Osteoblast (primary cell): Measurements from ENCODE around the gene SIGLEC11. TPM values are rescaled to one million over a fixed set of nuclear protein-coding genes. Genes with fewer than 3 reads are reported as not detected.

Source experiments
- DNase-seq: peaks from one replicate; pipeline ENCODE4 v3.0.0; 2011; ENCODE audit warnings: low spot score, mixed read lengths; ENCODE audit not compliant: insufficient read length; ENCODE audit errors: missing footprints
- H2AFZ ChIP-seq: 2 replicates; pipeline ENCODE4 v1.6.0; 2011; ENCODE audit warnings: mild to moderate bottlenecking, low read length
- H3K27ac ChIP-seq: 2 replicates; pipeline ENCODE4 v1.5.1; 2011; ENCODE audit warnings: mild to moderate bottlenecking, low read depth, low read length, moderate library complexity
- H3K27me3 ChIP-seq: 2 replicates; pipeline ENCODE4 v1.6.0; 2012; ENCODE audit warnings: mild to moderate bottlenecking, control low read depth, inconsistent platforms, low read length, moderate library complexity; ENCODE audit not compliant: insufficient read depth
- H3K36me3 ChIP-seq: 2 replicates; pipeline ENCODE4 v1.5.1; 2011; ENCODE audit warnings: mild to moderate bottlenecking, low read length, control low read depth, moderate library complexity; ENCODE audit not compliant: insufficient read depth
- H3K4me1 ChIP-seq: 2 replicates; pipeline ENCODE4 v1.5.1; 2011; ENCODE audit warnings: mild to moderate bottlenecking, low read length, control low read depth, moderate library complexity; ENCODE audit not compliant: insufficient read depth
- H3K4me2 ChIP-seq: 2 replicates; pipeline ENCODE4 v1.6.0; 2011; ENCODE audit warnings: mild to moderate bottlenecking, low read length; ENCODE audit not compliant: insufficient read depth
- H3K4me3 ChIP-seq: fragments of 200-600 bp; sonication (generic); 3 replicates; pipeline ENCODE4 v1.5.1; 2012; ENCODE audit warnings: mild to moderate bottlenecking, low read length, inconsistent platforms; ENCODE audit not compliant: insufficient read depth
- H3K79me2 ChIP-seq: 2 replicates; pipeline ENCODE4 v1.6.0; 2012; ENCODE audit warnings: mild to moderate bottlenecking, low read length, control low read depth, inconsistent platforms; ENCODE audit not compliant: insufficient read depth
- H3K9me3 ChIP-seq: 2 replicates; pipeline ENCODE4 v1.5.1; 2011; ENCODE audit warnings: low read depth, low read length, control low read depth
- H4K20me1 ChIP-seq: 2 replicates; pipeline ENCODE4 v1.6.0; 2012; ENCODE audit warnings: mild to moderate bottlenecking, low read length, control low read depth; ENCODE audit not compliant: insufficient read depth
- total RNA-seq: library from RNA; depleted of rRNA; stranded (reverse); fragments of >200 nt; gene quantifications from 2 replicates; pipeline ENCODE4 v1.2.3, GENCODE V29; 2012
- TF ChIP-seq, protein P1 (sequence below): IDR thresholded peaks from 2 replicates; pipeline ENCODE4 v1.5.1; 2011; ENCODE audit warnings: mild to moderate bottlenecking, low read depth, low read length, moderate library complexity; ENCODE audit errors: extremely low read depth

Gene SIGLEC11
- total RNA-seq, 1 donor = under 0.01 TPM

DNA sequence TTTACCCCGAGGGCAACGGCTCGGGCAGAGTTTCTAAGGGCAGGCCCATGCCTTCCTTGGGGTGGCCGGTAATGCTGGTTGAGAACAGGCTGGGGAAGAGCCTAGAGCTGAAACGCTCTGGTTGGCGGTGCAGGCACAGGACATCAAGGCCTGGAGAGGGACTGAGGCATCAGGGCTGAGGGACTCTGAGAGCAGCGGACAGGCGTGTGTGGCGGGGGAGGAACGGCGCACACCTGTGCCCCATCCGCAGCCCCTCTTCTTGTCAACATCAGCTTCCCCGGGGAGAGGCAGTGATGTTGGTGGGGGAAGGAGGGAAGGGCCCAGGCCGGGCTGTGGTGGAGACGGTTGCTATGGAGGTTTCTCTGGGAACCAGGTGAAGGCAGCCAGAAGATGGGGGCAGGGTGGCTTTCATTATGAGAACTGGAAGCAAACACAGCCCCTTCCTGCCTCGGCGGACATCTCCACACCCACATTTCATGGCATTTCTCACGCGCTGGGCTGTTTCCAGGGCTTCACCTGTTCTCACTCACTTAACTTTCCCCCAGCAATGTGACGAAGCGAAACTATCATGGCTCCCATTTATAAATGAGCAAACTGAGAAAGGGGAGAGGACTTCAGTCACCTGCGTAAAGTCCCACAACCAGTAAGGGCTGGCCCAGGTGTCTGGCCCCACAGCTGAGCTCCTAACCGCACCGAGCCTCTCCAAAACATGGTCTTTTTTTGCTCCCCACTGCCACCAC lies 40.2 kb downstream of the SIGLEC11 start:
- Histone ChIP-seq H4K20me1 (peaks cover 63% of the 10 kb centered on the region), H3K79me2 (peaks cover 90% of the 10 kb centered on the region), H2AFZ (no peak overlapping the region), H3K36me3 (peaks cover 42% of the 10 kb centered on the region), H3K9me3 (no peaks in the 10 kb centered on the region), H3K27me3 (no peaks in the 10 kb centered on the region), H3K4me3 (no peak overlapping the region), H3K4me2 (no peak overlapping the region), H3K27ac (no peak overlapping the region), H3K4me1 (peaks cover 10% of the 10 kb centered on the region)
- DNase-seq = no peak
- TF ChIP-seq, protein P1, sequence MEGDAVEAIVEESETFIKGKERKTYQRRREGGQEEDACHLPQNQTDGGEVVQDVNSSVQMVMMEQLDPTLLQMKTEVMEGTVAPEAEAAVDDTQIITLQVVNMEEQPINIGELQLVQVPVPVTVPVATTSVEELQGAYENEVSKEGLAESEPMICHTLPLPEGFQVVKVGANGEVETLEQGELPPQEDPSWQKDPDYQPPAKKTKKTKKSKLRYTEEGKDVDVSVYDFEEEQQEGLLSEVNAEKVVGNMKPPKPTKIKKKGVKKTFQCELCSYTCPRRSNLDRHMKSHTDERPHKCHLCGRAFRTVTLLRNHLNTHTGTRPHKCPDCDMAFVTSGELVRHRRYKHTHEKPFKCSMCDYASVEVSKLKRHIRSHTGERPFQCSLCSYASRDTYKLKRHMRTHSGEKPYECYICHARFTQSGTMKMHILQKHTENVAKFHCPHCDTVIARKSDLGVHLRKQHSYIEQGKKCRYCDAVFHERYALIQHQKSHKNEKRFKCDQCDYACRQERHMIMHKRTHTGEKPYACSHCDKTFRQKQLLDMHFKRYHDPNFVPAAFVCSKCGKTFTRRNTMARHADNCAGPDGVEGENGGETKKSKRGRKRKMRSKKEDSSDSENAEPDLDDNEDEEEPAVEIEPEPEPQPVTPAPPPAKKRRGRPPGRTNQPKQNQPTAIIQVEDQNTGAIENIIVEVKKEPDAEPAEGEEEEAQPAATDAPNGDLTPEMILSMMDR = no peak

DNA sequence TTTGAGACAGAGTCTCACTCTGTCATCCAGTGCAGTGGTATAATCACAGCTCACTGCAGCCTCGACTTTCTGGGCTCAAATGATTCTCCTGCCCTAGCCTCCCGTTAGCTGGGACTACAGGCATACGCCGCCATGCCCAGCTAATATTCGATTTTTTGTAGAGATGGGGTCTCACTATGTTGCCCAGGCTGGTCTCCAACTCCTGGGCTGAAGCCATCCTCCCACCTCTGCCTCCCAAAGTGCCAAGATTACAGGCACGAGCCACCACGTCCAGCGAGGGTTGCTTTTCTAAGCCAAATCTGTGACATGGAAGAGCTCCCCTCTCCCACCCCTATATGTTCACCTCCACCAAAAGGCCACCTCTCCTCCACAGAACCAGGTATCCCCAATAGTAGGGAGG lies 42.9 kb downstream of the SIGLEC11 start:
- Histone ChIP-seq H4K20me1 (peaks cover 58% of the 10 kb centered on the region), H3K36me3 (peaks cover 47% of the 10 kb centered on the region), H3K27me3 (no peaks in the 10 kb centered on the region), H3K4me2 (no peak overlapping the region), H3K79me2 (peaks cover 86% of the 10 kb centered on the region), H3K27ac (no peak overlapping the region), H3K4me1 (peaks cover 10% of the 10 kb centered on the region), H3K4me3 (no peak overlapping the region), H3K9me3 (no peaks in the 10 kb centered on the region), H2AFZ (no peak overlapping the region)
- TF ChIP-seq, protein P1 = no peak
- no peak for DNase-seq

DNA sequence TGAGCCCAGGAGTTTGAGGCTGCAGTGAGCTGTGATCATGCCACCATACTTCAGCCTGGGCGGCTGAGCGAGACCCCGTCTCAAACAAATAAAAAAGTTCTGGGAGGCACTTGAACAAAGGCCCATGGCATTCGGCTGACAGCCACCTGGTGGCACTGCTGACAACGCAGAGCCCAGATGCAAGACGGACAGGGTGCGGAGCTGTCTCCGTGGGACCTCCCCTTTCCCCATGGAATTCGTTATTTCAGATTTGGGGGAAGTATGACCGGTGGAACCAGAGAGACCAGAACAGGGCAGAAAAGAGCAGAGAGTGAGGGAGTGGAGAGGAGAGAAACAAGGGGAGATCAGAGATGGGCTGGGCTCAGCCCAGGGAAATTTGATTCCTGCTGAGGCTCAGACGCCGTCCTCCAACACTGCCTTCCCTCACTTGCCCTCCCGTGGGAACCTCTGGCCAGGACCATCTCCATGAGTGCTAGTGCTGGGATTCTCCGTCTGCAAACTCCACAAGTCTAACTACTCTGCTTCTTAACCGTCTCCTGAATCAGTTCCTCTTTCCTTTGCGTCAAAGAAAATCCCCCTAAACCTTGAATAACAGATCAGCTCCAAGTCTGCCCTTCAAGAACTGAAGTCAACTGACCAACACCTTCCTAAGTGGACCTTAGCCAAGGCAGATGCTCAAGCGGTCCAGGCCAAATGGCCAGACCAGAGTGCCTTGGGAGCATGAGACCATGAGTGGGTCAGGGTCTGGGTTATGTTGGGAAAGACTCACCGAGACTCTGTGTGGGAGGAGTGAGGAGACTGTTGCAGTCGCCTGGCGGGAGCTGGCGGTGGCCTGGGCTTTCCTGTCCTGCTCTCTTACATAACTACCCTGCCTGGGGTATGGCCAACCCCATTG lies 43.9 kb downstream of the SIGLEC11 start:
- H3K79me2 ChIP-seq = peaks cover 79% of the 10 kb centered on the region
- H3K4me3 ChIP-seq = no peak overlapping the region
- H3K4me1 ChIP-seq = peaks cover 4% of the 10 kb centered on the region

More for the DNA sequence above, 43.9 kb downstream of the SIGLEC11 start:
- no peaks in the 10 kb centered on the region for H3K9me3 ChIP-seq
- H4K20me1 ChIP-seq = peaks cover 48% of the 10 kb centered on the region
- TF ChIP-seq, protein P1 = peak; percentile 22
- no peak overlapping the region for H3K4me2 ChIP-seq
- no peak overlapping the region for H3K27ac ChIP-seq
- H2AFZ ChIP-seq = no peak overlapping the region
- H3K36me3 ChIP-seq = peaks cover 52% of the 10 kb centered on the region
- H3K27me3 ChIP-seq = no peaks in the 10 kb centered on the region
- DNase-seq = no peak
